Left renal cortex interstitium (tissue), 4 donors: Measurements from ENCODE around the gene CKB. TPM values are rescaled to one million over a fixed set of nuclear protein-coding genes. Genes with fewer than 3 reads are reported as not detected.

Experiments
- DNase-seq, 4 donors: peaks; one replicate each; pipeline ENCODE4 v3.0.0-alpha.2; 2013; ENCODE audit warnings: low read depth in 4 of 4, low spot score in 2 of 4, missing footprints in 1 of 4
- polyA plus RNA-seq, 4 donors: library from polyadenylated mRNA; unstranded; fragments of 120-200 nt; gene quantifications; one replicate each; pipeline ENCODE4 v1.2.1, GENCODE V29; 2013; ENCODE audit not compliant: insufficient read length in 4 of 4

CKB gene
- polyA plus RNA-seq, 4 donors = 124 to 203 (median 154) TPM

DNA sequence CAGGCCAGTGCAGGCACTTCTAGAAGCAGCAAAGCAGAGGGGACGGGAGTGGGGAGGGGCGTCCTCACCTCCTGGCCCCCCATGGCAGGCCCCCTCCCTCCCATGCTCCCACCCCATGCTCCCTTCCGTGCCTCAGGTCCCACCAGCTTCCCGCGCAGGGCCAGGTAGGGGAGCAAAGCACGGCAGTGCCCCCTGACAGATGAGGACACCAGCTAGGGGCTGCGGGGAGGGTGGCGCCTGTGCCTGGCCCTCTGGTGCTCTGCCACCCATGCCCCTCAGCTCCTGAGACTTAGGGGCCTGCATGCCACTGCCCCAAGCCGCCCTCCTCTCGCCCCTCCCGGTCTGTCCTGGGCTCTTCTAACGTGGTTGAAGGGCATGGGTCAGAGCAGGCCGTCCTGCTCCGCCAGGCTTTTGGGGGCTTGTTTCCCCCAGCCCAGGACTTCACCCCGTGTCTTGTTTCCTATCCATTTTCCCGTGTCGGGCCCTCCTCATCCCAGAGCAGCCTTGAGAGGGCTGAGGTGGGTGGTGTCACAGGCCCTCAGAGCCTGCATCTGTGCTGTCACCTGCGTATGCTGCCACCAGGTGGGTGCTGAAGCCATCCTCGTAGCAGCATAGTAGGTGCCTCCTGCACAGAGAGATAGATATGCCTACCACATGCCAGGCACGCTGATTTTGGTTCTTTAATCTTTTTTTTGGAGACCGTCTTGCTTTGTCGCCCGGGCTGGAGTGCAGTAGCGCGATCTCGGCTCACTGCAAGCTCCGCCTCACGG, 16.6 kb upstream of the CKB start:
- DNase-seq = no peak

DNA sequence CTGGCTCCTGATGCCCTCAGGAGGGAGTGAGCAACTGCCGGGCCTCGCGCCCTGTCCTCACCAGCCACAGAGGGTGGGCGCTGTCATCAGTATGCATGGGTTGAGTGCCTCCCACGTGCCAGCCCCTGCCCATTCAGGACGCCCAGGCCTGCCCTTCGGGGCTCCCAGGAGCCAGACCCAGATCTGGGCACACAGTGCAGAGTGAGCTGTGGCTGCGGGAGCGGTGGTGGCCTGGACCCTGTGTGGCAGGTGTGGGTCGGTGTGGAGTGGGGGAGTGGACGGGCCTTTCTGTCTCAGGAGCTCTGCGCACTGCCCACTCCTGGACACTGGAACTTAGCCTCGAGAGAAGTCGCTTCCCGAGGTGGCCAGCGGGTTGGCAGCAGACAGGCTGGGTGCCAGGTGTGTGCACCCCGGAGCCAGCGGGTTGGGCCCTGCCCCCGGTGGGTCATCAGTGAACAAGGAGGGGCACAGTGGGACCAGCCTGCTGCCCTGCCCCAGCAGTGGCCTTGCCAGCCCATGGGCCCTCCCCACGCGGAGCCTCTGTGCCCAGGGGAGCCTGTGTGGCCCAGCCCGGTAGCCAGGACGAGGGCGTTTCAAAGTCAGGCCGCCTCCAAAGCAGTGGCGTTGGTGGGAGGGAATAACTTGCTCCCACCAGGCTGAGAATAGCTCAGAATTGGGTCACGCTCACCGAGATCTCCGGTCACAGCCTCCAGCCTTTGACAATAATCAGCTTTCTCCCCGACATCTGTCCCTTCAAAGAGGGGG, 15.8 kb upstream of the CKB start:
- no peak for DNase-seq

DNA sequence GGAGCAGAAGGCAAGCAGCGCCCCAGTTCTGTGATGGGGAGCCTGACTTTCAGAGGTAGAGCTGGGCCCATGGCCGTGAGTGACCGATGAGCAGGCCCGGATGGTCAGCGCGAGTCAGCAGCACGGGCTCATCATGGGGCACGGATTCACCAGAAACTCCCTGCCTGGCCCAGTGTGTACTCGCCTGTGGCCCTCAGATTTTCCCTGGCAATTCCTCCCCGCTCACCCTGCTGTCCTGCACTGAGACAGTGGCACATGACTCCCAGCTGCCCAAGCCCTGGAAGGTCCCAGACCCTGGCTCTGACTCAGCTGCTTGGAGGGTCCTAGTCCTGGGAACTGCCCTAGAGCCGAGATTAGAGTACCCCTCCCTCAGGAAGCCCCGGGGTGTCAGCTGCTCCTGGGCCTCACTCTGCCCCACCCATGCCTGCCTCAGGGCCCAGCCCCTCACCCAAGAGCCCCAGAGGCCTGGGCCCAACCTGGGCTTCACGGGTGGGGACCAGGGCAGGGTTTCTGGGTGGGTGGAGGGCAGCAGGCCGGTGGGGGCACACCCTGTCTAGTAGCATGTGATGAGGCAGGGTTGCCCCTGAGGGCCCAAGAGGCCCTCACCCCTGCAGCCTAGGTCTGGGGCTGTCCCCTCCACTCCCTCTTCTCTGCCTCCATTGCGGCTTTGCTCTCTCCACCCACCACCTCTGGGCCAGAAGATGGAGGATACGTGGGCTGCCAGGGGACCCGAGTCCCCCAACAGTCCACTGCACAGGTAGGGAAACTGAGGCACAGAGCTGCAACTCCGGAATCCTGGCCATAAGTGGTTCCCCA, 14.8 kb upstream of the CKB start:
- no peak for DNase-seq

DNA sequence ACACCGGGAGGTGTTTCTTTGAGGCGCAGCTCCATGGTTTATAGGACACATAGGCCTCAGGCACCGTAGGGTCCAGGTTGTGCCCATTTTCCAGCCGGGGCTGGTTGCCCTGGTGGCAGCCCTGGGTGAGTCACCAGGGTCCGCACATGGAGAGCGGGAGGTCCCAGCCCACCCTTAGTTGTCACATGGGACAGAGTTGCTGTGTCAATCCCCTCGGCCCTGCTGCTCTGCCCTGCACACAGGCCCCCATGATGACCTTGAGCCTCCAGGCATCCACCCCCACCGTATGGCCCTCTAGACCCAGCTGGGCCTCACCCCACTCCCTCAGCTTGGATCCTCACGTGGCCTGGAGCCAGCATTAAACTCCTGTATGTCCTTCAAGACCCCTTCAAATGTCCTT, 14.1 kb upstream of the CKB start:
- DNase-seq = no peak

DNA sequence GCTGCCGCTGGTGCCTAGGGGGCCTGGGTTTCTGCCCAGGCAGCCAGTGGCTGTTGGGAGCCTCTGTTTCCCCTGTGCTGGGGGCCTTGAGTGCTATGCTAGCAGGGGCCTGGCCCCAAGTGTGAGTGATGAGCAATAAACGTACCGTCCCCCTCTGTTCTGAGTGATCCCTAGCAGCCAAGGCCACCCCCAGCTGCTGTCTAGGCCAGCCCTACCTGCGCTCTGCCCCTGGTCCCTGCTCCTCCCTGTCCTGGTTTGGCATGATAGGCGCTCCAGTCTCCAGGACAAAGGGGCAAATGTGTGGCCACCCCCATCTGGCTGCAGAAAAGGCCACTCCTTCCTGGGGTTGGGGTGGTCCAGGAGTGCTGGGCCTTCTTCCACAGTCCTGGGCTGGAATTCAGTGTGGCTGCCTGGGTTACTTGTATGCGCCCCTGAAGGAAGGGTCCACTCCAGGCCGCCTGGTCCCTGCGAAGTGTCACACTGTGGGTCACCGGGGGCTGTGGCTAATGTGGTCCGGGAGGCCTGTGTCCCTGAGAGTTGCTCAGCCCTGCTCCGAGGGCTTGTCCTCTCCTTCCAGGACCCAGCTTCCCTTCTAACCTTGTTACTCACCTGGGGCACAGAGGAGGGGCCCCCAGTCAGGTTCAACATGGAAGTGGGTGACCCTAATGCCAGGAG, 13.4 kb upstream of the CKB start:
- DNase-seq = no peak

- no peak for DNase-seq
These were observed 12.7 kb upstream of the CKB start for GRCh38 chr14:103535081-103535890.

- no peak for DNase-seq
These were observed 12.0 kb upstream of the CKB start for GRCh38 chr14:103534576-103535061.

GRCh38 chr14:103533999-103534575, 11.5 kb upstream of the CKB start:
- DNase-seq = no peak

GRCh38 chr14:103533137-103533998, 10.7 kb upstream of the CKB start:
- no peak for DNase-seq

DNA sequence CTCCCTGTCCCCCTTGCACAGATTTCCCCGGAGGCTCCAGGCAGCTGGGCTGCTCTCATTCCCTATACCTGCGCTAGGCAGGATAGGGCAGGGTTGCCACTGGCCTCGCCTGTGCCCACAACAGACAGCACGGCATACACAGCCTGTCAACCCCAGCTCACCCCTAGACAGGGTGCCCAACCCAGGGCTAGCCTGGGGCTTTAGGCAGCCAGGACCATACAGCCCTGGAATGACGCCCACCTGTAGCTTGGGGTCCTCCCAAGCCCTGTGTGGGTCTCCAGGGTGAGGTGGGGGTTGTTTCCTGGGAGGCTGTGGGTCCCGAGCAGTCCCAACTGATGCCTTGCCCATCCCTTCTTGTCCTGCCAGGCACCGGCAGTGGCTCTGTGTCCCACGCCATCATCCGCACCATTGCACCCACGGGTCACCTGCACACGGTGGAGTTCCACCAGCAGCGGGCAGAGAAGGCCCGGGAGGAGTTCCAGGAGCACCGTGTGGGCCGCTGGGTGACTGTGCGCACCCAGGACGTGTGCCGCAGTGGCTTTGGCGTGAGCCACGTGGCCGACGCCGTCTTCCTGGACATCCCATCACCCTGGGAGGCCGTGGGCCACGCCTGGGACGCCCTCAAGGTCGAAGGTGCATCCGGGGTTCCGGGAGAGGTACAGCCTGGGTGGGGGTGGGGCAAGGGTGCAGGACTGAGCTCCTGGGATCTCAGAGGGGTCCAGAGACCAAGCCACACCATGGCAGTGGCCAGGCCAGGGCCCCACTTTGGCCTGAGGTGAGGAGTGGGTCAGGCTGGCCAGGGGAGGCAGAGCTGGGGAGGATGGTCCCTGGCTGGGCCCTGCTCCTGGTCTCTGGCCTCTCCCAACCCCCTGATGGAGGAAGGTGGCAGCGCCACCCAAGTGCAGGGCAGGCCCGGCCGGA, 9.8 kb upstream of the CKB start:
- no peak for DNase-seq

- DNase-seq = no peak
These were observed 9.0 kb upstream of the CKB start for GRCh38 chr14:103531421-103532215.

DNA sequence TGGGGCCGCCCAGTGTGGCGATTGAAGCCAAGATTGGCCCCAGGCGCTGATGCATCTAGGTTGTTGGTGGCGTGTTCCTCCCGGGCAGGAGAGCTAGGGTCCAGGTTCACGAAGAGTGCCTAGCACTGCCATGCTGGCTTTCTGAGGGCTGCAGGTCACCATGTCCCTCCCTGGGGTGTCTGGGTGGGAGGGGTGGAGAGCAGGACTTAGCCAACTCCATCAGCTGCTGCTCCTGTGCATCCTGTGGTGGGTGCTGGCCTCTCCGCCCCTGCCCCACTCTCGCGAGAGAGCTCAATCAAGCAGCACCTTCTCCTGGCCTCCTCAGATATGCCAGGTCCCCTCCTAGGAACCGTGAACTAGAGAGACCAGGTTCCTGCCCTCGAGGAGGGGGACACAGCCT, 8.2 kb upstream of the CKB start:
- DNase-seq = no peak

DNA sequence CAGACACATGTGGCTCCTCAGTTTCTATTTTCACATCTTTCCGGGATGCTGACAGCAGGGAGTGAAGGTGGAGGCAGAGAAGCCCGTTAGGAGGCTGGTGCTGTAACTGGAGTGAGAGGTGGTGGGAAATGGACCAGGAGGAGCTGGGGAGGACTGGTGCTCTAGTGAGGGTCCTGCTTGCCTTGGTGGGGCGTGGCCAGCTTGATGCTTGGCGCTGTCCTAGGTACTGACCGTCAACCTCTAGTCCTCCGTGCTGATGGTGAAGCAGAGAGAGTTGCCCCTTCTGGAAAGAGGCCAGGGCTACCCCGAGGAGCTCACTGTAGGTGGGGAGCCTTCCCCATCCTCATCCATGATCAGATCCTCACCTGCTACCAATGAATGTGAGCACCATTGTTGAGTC, 7.8 kb upstream of the CKB start:
- DNase-seq = no peak

DNA sequence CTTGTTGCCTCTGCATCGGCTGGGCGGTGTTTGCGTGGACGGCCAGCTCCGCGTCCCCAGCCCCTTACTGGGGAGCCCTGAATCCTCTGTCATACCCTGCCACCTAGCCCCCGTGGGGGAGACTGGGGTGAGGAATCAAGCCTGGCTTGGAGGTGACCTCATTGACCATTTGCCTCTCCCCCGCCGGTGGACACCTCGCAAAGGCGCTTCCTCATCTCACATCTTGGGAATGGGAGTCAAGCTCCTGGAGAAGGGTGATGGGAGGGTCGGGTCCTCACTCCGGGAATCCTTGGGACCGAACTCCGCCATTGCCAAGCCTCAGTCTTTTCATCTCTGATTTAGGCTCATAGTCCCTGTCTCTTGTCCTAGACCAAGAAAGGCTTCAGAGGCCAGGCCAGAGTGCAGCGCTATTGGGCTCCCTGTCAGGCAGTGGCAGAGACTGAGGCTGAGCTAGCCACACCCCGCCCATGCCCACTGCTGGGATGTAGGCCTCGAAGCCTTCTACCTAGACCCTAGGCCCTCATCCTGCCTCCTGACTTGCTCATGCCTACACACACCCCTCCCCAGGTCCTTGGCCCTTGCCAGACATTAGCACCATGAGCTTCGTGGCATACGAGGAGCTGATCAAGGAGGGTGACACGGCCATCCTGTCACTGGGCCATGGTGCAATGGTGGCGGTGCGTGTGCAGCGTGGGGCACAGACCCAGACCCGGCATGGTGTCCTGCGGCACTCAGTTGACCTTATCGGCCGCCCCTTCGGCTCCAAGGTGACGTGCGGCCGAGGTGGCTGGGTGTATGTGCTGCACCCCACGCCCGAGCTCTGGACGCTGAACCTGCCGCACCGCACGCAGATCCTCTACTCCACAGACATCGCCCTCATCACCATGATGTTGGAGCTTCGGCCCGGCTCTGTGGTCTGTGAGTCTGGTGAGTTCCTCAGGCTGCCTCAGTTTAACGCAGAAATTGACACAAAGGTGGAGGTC, 7.0 kb upstream of the CKB start:
- no peak for DNase-seq
